HL-60 (cell line): Measurements from ENCODE around the gene FSD1L.

ENCODE experiments used
- DNase-seq, 2 experiments: peaks; one replicate each; pipeline ENCODE4 v3.0.0-alpha.2; 2010 to 2020; ENCODE audit warnings: low read depth in 1 of 2, low spot score in 1 of 2
- H3K27ac ChIP-seq: fragments of 250-450 bp; sonication (Bioruptor Pico); replicated peaks from 2 replicates; pipeline ENCODE4 v1.5.1; 2020; ENCODE audit warnings: mild to moderate bottlenecking, moderate library complexity
- H3K27me3 ChIP-seq: fragments of 250-450 bp; sonication (Bioruptor Pico); 2 replicates; pipeline ENCODE4 v1.5.1; 2021; ENCODE audit warnings: mild to moderate bottlenecking, moderate library complexity; ENCODE audit not compliant: insufficient read depth, poor library complexity, severe bottlenecking
- H3K4me3 ChIP-seq: replicated peaks from 2 replicates; pipeline ENCODE4 v1.5.1; 2011; ENCODE audit warnings: mild to moderate bottlenecking, control low read depth, low read length; ENCODE audit not compliant: insufficient read depth
- CTCF ChIP-seq: IDR thresholded peaks from one replicate; pipeline ENCODE4 v1.5.1; 2011; ENCODE audit warnings: low read length, control low read depth, inconsistent platforms; ENCODE audit not compliant: insufficient read depth
- GABPA ChIP-seq: IDR thresholded peaks from 2 replicates; pipeline ENCODE4 v1.6.1; 2012; ENCODE audit warnings: low read depth
- POLR2AphosphoS5 ChIP-seq: IDR thresholded peaks from 2 replicates; pipeline ENCODE4 v1.6.1; 2012; ENCODE audit warnings: low read depth
- SPI1 ChIP-seq: IDR thresholded peaks from 2 replicates; pipeline ENCODE4 v1.6.1; 2012; ENCODE audit warnings: low read depth, mild to moderate bottlenecking, borderline replicate concordance
- TF ChIP-seq, protein P1 (sequence below): IDR thresholded peaks from 2 replicates; pipeline ENCODE4 v1.6.1; 2012; ENCODE audit warnings: low read depth; ENCODE audit not compliant: insufficient replicate concordance

The FSD1L gene

GRCh38 chr9:105432247-105432842, 15.5 kb upstream of the FSD1L start:
- no peak for TF ChIP-seq SPI1
- TF ChIP-seq, protein P1, sequence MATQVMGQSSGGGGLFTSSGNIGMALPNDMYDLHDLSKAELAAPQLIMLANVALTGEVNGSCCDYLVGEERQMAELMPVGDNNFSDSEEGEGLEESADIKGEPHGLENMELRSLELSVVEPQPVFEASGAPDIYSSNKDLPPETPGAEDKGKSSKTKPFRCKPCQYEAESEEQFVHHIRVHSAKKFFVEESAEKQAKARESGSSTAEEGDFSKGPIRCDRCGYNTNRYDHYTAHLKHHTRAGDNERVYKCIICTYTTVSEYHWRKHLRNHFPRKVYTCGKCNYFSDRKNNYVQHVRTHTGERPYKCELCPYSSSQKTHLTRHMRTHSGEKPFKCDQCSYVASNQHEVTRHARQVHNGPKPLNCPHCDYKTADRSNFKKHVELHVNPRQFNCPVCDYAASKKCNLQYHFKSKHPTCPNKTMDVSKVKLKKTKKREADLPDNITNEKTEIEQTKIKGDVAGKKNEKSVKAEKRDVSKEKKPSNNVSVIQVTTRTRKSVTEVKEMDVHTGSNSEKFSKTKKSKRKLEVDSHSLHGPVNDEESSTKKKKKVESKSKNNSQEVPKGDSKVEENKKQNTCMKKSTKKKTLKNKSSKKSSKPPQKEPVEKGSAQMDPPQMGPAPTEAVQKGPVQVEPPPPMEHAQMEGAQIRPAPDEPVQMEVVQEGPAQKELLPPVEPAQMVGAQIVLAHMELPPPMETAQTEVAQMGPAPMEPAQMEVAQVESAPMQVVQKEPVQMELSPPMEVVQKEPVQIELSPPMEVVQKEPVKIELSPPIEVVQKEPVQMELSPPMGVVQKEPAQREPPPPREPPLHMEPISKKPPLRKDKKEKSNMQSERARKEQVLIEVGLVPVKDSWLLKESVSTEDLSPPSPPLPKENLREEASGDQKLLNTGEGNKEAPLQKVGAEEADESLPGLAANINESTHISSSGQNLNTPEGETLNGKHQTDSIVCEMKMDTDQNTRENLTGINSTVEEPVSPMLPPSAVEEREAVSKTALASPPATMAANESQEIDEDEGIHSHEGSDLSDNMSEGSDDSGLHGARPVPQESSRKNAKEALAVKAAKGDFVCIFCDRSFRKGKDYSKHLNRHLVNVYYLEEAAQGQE = no peak
- TF ChIP-seq POLR2AphosphoS5 = no peak
- TF ChIP-seq GABPA = no peak
- no peak for TF ChIP-seq CTCF
- H3K27ac ChIP-seq = no peak overlapping the region
- no peak overlapping the region for H3K4me3 ChIP-seq
- no peak for DNase-seq
- no peaks in the 10 kb centered on the region for H3K27me3 ChIP-seq

DNA sequence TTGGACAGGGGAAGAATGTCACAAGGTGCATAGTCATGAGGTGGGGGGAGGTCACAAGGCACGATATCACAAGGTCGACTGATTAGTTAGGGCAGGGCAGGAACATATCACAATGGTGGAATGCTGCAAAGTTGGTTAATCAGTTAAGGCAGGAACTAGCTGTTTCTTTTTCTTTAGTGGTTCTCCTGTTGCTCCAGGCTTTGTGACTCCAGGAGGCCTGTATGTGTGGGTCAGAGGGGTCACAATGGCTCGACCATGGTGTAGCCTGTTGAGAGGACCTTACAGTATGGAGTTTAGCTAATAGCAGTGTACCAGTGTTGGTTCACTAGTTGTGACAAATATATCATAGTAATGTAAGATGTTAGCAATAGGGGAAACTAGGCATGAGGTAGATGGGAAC, 12.4 kb upstream of the FSD1L start:
- TF ChIP-seq CTCF (no peak), GABPA (no peak), POLR2AphosphoS5 (no peak), SPI1 (no peak)
- TF ChIP-seq, protein P1 = no peak
- Histone ChIP-seq H3K27ac (no peak overlapping the region), H3K4me3 (no peak overlapping the region), H3K27me3 (no peaks in the 10 kb centered on the region)
- DNase-seq = no peak

- DNase-seq = no peak
- H3K4me3 ChIP-seq = no peak overlapping the region
- TF ChIP-seq, protein P1 = no peak
- no peak for TF ChIP-seq SPI1
- TF ChIP-seq GABPA = no peak
- no peak for TF ChIP-seq POLR2AphosphoS5
- no peak for TF ChIP-seq CTCF
- no peaks in the 10 kb centered on the region for H3K27me3 ChIP-seq
- H3K27ac ChIP-seq = no peak overlapping the region
These were observed 11.1 kb upstream of the FSD1L start for GRCh38 chr9:105436783-105437182.
